LNCaP clone FGC (cell line): ENCODE results near the gene GMDS.

Experiments
- DNase-seq: peaks from one replicate; pipeline ENCODE4 v3.0.0-alpha.2; 2011; ENCODE audit warnings: low read depth
- H3K4me3 ChIP-seq: 2 replicates; pipeline ENCODE4 v1.5.1; 2011; ENCODE audit warnings: mild to moderate bottlenecking, low read depth, low read length, control low read depth
- TF ChIP-seq, protein P1 (sequence below): IDR thresholded peaks from 2 replicates; pipeline ENCODE4 v1.5.1; 2012; ENCODE audit warnings: mild to moderate bottlenecking; ENCODE audit not compliant: control insufficient read depth, insufficient read depth; ENCODE audit errors: extremely low read depth

GMDS gene

GRCh38 chr6:1617466-1618310, 627.7 kb downstream of the GMDS start:
- H3K4me3 ChIP-seq, result no peak overlapping the region
- TF ChIP-seq, protein P1, sequence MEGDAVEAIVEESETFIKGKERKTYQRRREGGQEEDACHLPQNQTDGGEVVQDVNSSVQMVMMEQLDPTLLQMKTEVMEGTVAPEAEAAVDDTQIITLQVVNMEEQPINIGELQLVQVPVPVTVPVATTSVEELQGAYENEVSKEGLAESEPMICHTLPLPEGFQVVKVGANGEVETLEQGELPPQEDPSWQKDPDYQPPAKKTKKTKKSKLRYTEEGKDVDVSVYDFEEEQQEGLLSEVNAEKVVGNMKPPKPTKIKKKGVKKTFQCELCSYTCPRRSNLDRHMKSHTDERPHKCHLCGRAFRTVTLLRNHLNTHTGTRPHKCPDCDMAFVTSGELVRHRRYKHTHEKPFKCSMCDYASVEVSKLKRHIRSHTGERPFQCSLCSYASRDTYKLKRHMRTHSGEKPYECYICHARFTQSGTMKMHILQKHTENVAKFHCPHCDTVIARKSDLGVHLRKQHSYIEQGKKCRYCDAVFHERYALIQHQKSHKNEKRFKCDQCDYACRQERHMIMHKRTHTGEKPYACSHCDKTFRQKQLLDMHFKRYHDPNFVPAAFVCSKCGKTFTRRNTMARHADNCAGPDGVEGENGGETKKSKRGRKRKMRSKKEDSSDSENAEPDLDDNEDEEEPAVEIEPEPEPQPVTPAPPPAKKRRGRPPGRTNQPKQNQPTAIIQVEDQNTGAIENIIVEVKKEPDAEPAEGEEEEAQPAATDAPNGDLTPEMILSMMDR, result no peak
- no peak for DNase-seq

GRCh38 chr6:1616701-1617463, 628.5 kb downstream of the GMDS start:
- TF ChIP-seq, protein P1, result no peak
- no peak overlapping the region for H3K4me3 ChIP-seq
- no peak for DNase-seq

GRCh38 chr6:1615853-1616420, 629.5 kb downstream of the GMDS start:
- no peak for DNase-seq
- no peak overlapping the region for H3K4me3 ChIP-seq
- TF ChIP-seq, protein P1, result no peak

DNA sequence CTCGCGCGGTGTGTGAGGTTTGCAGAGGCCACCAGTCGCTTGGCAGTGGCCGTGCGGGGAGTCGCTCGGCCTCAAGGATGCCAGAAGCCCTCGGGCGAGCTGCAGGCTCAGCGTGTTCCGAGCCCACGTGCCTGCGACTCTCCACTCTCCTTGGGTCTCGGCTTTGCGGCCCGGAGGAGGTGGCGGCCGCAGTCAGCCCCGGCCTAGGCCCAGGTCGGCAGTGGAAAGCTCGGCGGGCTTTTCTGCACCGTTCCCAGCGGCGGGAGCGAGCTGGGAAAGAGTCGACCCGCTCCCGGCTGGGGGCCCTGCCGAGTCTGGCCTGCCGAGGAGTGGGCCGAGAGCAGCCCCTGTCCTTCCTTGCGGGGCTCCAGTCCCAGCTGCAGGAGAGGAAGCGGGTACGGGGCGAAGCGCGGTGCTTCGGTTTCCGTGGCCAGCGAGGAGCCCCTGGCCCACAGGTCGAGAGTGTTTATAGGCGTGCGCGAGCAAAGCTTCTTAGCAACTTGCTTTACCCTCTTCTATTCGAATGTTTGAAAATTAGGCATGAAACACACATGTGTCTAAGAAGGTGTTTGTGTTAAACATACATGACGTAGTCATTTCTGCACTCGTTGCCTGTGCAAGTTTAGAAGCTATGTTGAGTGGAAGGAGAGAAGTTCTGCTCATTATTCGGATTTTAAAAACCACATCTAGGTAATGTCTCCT, 630.1 kb downstream of the GMDS start:
- TF ChIP-seq, protein P1, result no peak
- DNase-seq, result no peak
- H3K4me3 ChIP-seq, result no peak overlapping the region

DNA sequence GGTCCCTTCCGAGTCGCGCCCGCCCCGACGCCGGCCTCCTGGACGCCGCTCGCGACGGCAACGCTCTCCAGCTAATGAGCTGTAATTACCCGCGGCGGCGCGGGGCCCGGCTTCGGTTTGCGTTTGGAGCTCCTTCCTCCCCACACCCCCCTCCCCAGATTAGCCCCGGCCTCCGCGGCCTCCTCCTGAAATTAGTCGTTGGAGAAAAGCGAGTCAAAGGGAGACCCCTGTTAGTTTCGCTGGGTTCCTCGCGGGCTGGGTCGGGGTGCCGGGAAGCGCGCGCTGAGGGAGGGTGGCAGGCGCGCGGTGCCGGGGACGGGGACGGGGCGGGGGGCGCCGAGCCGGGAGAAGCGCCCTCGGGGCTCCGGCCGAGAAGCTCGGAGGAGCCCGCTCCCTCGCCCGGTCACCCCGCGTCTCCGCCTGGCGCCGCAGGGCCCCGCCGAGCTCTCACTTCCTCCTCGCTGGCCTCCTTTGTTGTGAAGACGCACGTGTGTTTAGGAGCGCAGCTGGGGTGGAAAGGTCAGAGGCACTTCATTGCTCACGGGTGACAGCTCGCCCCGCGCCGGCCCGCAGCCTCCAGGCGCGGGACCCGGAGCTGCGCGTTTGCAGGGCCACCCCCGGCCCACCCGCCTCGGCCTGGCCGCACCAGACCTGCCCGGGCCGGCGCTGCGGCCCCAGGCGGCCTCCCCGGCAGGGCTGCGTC, 630.8 kb downstream of the GMDS start:
- H3K4me3 ChIP-seq, result no peak overlapping the region
- no peak for DNase-seq

More for the DNA sequence above, 630.8 kb downstream of the GMDS start:
- TF ChIP-seq, protein P1, result no peak
